Endothelial cell of umbilical vein (primary cell): Measurements from ENCODE around the gene SGTA. TPM values are rescaled to one million over a fixed set of nuclear protein-coding genes. Genes with fewer than 3 reads are reported as not detected.

Source experiments
- BruUV-seq: library from RNA; stranded (reverse); fragments of 400-500 nt; replicated peaks from 2 replicates; lab custom pipeline; 2021; lab: Mats Ljungman, UMichigan
- CTCF ChIA-PET: fragments of 300-600, 350-600 bp; sonication (Branson Sonifier 250); formaldehyde crosslinking; loops from one replicate; lab custom pipeline; 2021; ENCODE audit warnings: antibody characterized with exemption, inconsistent platforms; lab: Charles Lee
- POLR2A ChIA-PET: fragments of 300-600, 350-600 bp; sonication (Branson Sonifier 250); formaldehyde crosslinking; loops from one replicate; lab custom pipeline; 2021; ENCODE audit warnings: antibody characterized with exemption, inconsistent platforms; lab: Charles Lee
- DNase-seq: peaks from one replicate; pipeline ENCODE4 v3.0.0-alpha.2; 2011; ENCODE audit warnings: low read depth, low spot score
- FAIRE-seq: peaks from 2 replicates; lab custom pipeline; 2011; peaks lifted over from hg19 to GRCh38; lab: Jason Lieb, UNC
- H2AFZ ChIP-seq: 2 replicates; pipeline ENCODE4 v1.6.0; 2012; ENCODE audit warnings: low read depth, low read length, control low read depth, inconsistent platforms
- H3K27ac ChIP-seq: 2 replicates; pipeline ENCODE4 v1.5.1; 2011; ENCODE audit warnings: low read depth, mild to moderate bottlenecking, control low read depth, low read length, moderate library complexity; ENCODE audit not compliant: insufficient read depth
- H3K27me3 ChIP-seq, 2 experiments: 2 replicates each; pipeline versions ENCODE4 v1.6.0 to v1.6.1; 2011; ENCODE audit warnings: low read length in 2 of 2, mixed read lengths in 1 of 2; ENCODE audit not compliant: control insufficient read depth in 2 of 2, insufficient read depth in 2 of 2
- H3K36me3 ChIP-seq, 2 experiments: 2 replicates in 1 of 2; 3 replicates in 1 of 2; pipeline ENCODE4 v1.5.1; 2011; ENCODE audit warnings: low read length in 2 of 2, mild to moderate bottlenecking in 1 of 2, moderate library complexity in 1 of 2; ENCODE audit not compliant: control insufficient read depth in 2 of 2, insufficient read depth in 2 of 2; ENCODE audit errors: extremely low read depth in 1 of 2
- H3K4me1 ChIP-seq: 3 replicates; pipeline ENCODE4 v1.5.1; 2011; ENCODE audit warnings: mild to moderate bottlenecking, low read length; ENCODE audit not compliant: control insufficient read depth, insufficient read depth; ENCODE audit errors: extremely low read depth
- H3K4me2 ChIP-seq: 2 replicates; pipeline ENCODE4 v1.6.1; 2011; ENCODE audit warnings: low read length, control low read depth, mixed read lengths; ENCODE audit not compliant: insufficient read depth
- H3K4me3 ChIP-seq, 3 experiments: fragments of 200-600 bp in 1 of 3; sonication (generic), shearing (Covaris generic) in 1 of 3; replicated peaks in 1 of 3; 2 replicates each; pipeline ENCODE4 v1.5.1; 2011 to 2016; ENCODE audit warnings: control low read depth in 3 of 3, low read length in 3 of 3, mild to moderate bottlenecking in 2 of 3, inconsistent platforms in 1 of 3, low read depth in 1 of 3, moderate library complexity in 1 of 3; ENCODE audit not compliant: insufficient read depth in 1 of 3
- H3K79me2 ChIP-seq: 2 replicates; pipeline ENCODE4 v1.6.0; 2012; ENCODE audit warnings: low read length, inconsistent platforms; ENCODE audit not compliant: control insufficient read depth, insufficient read depth
- H3K9ac ChIP-seq: replicated peaks from 2 replicates; pipeline ENCODE3; 2011; ENCODE audit warnings: low read length, control low read depth; ENCODE audit not compliant: insufficient read depth; ENCODE audit errors: extremely low read depth
- H3K9me1 ChIP-seq: replicated peaks from 3 replicates; pipeline ENCODE4 v1.6.0; 2011; ENCODE audit warnings: mild to moderate bottlenecking, low read length; ENCODE audit not compliant: control insufficient read depth, insufficient read depth; ENCODE audit errors: extremely low read depth
- H3K9me3 ChIP-seq: replicated peaks from 2 replicates; pipeline ENCODE4 v1.5.1; 2012; ENCODE audit warnings: low read length, inconsistent platforms; ENCODE audit not compliant: control insufficient read depth, insufficient read depth
- H4K20me1 ChIP-seq: replicated peaks from 2 replicates; pipeline ENCODE3; 2011; ENCODE audit warnings: mild to moderate bottlenecking, low read length; ENCODE audit not compliant: control insufficient read depth, insufficient read depth; ENCODE audit errors: extremely low read depth
- EZH2 ChIP-seq: IDR thresholded peaks from 2 replicates; pipeline ENCODE4 v1.6.1; 2012; ENCODE audit warnings: borderline replicate concordance, low read depth, mild to moderate bottlenecking, moderate library complexity, low read length, inconsistent platforms; ENCODE audit not compliant: severe bottlenecking
- FOS ChIP-seq: IDR thresholded peaks from 2 replicates; pipeline ENCODE4 v1.6.1; 2011; ENCODE audit warnings: mild to moderate bottlenecking, low read length, moderate library complexity, borderline replicate concordance; ENCODE audit not compliant: insufficient read depth
- GATA2 ChIP-seq: IDR thresholded peaks from 2 replicates; pipeline ENCODE4 v1.7.0; 2011; ENCODE audit warnings: low read depth, mild to moderate bottlenecking, moderate library complexity, mixed read lengths, low read length; ENCODE audit not compliant: insufficient read length, insufficient read depth
- JUN ChIP-seq: IDR thresholded peaks from 2 replicates; pipeline ENCODE4 v1.6.1; 2011; ENCODE audit warnings: borderline replicate concordance, low read depth; ENCODE audit not compliant: insufficient read length, insufficient read depth
- MYC ChIP-seq: IDR thresholded peaks from one replicate; pipeline ENCODE4 v1.6.1; 2011; ENCODE audit warnings: mild to moderate bottlenecking, low read depth, low read length
- POLR2A ChIP-seq: IDR thresholded peaks from 2 replicates; pipeline ENCODE4 v1.6.1; 2012; ENCODE audit warnings: low read depth, mild to moderate bottlenecking, control low read depth, low read length
- POLR2AphosphoS5 ChIP-seq: IDR thresholded peaks from 2 replicates; pipeline ENCODE4 v1.6.1; 2012; ENCODE audit warnings: low read depth, mild to moderate bottlenecking, control low read depth, low read length, moderate library complexity; ENCODE audit not compliant: insufficient read depth
- dilution Hi-C: fragments of 300-500 bp; cut with MboI; formaldehyde crosslinking; loops from one replicate; pipeline ENCODE4 v1.15.0; 2019; ENCODE audit warnings: low sequenced_read_pairs; ENCODE audit not compliant: extremely low pct_ligation_motif_present
- intact Hi-C: fragments of 100-400 bp; cut with micrococcal nuclease; formaldehyde crosslinking; loops from one replicate; pipeline ENCODE4 v1.10.0; 2022
- polyA plus RNA-seq, 4 experiments: library from polyadenylated mRNA; depleted of rRNA in 3 of 4; stranded (reverse) in 3 of 4; unstranded in 1 of 4; fragments of >200 nt; gene quantifications; 2 replicates each; pipeline versions ENCODE4 v1.2.1 to v1.2.3, GENCODE V29; 2011 to 2012; ENCODE audit warnings: missing spikeins in 1 of 4
- total RNA-seq: library from RNA; stranded (reverse); gene quantifications from 2 replicates; pipeline ENCODE4 v1.2.3, GENCODE V29; 2021
- TF ChIP-seq, protein P1 (sequence below), 2 donors: IDR thresholded peaks; 1 replicate in 1 of 2; 2 replicates in 1 of 2; pipeline ENCODE4 v1.5.1; 2011; ENCODE audit warnings: low read length in 2 of 2, mild to moderate bottlenecking in 2 of 2, moderate library complexity in 2 of 2, control low read depth in 1 of 2, inconsistent platforms in 1 of 2, low read depth in 1 of 2; ENCODE audit not compliant: insufficient read depth in 1 of 2; ENCODE audit errors: extremely low read depth in 1 of 2

The SGTA gene
- total and polyA plus RNA-seq, 2 donors (not counting 3 experiments of a cell fraction or from before 2014, with no cell fraction given) = 76.5 to 119 TPM

DNA sequence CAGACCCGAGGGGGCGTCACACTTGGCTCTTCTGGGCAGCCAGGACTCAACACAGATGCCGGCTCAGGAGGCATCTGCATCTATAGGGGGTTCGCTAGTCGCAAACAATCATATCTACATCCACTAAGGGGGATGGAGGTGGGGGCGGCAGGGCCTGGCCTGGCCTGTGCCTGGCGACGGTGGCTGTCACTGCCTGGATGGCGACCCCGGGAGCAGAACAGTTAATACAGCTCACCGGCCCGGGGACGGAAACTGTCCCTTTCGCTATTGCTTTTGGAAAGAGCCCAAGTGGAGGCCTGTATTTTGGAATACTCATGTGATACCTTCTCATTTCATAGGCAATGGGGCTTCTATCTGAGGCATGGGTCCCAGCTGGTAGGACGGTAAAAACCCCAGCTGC is 17.7 kb downstream of the SGTA start:
- FAIRE-seq = no peak
- no peaks in the 10 kb centered on the region for H3K9me3 ChIP-seq
- no peak overlapping the region for H3K4me3 ChIP-seq
- H3K4me2 ChIP-seq = no peak overlapping the region
- no peak overlapping the region for H3K27ac ChIP-seq
- no peak for DNase-seq
- H2AFZ ChIP-seq = no peak overlapping the region
- peaks cover 0 to 45% of the 10 kb centered on the region in 2 experiments for H3K36me3 ChIP-seq
- TF ChIP-seq POLR2AphosphoS5 = no peak
- TF ChIP-seq POLR2A = no peak
- TF ChIP-seq, protein P1, sequence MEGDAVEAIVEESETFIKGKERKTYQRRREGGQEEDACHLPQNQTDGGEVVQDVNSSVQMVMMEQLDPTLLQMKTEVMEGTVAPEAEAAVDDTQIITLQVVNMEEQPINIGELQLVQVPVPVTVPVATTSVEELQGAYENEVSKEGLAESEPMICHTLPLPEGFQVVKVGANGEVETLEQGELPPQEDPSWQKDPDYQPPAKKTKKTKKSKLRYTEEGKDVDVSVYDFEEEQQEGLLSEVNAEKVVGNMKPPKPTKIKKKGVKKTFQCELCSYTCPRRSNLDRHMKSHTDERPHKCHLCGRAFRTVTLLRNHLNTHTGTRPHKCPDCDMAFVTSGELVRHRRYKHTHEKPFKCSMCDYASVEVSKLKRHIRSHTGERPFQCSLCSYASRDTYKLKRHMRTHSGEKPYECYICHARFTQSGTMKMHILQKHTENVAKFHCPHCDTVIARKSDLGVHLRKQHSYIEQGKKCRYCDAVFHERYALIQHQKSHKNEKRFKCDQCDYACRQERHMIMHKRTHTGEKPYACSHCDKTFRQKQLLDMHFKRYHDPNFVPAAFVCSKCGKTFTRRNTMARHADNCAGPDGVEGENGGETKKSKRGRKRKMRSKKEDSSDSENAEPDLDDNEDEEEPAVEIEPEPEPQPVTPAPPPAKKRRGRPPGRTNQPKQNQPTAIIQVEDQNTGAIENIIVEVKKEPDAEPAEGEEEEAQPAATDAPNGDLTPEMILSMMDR (IDR thresholded peaks at IDR 0.05; ENCODE audit: extremely low read depth in 1 of 2, insufficient read depth in 1 of 2, low read depth in 1 of 2, low read length in 2 of 2) = no peak
- no peak for TF ChIP-seq FOS
- no peak for TF ChIP-seq JUN
- no peak for TF ChIP-seq MYC
- no peak for TF ChIP-seq EZH2
- no peak for TF ChIP-seq GATA2
- intact Hi-C loops (no loop called here), dilution Hi-C loops (no loop called here)
- no peaks in the 10 kb centered on the region for H3K27me3 ChIP-seq
- H3K9me1 ChIP-seq = no peaks in the 10 kb centered on the region
- H4K20me1 ChIP-seq = no peaks in the 10 kb centered on the region
- no peak overlapping the region for H3K9ac ChIP-seq
- ChIA-PET POLR2A (no interaction called here), CTCF (interaction anchor here (1.5 kb wide), 1 partner anchor 16 kb away, joined by 5 read pairs; no protein-coding TSS in a partner anchor)
- BruUV-seq = no TSS peak
- H3K79me2 ChIP-seq = peaks cover 10% of the 10 kb centered on the region
- no peaks in the 10 kb centered on the region for H3K4me1 ChIP-seq
